Dermis blood vessel endothelial cell (primary cell): ENCODE measurements around the gene PAOX. TPM values are rescaled to one million over a fixed set of nuclear protein-coding genes. Genes with fewer than 3 reads are reported as not detected.

ENCODE experiments used
- DNase-seq: peaks from one replicate; pipeline ENCODE4 v3.0.0; 2010
- total RNA-seq: library from RNA; depleted of rRNA; stranded (reverse); fragments of >200 nt; gene quantifications from 2 replicates; pipeline ENCODE4 v1.2.3, GENCODE V29; 2014

Gene PAOX
- total RNA-seq, 1 donor from 2014 or later, result 17.7 TPM

- DNase-seq, result no peak
Observed at GRCh38 chr10:133440633-133441285, 61.7 kb downstream of the PAOX start.

Other genes with a start within 250 kb of the PAOX start
- 0.28 TPM in 1 of 2 replicates, not detected in the other for gene KNDC1, start 219.0 kb upstream of the PAOX start, total RNA-seq
- gene UTF1, start 149.0 kb upstream of the PAOX start, total RNA-seq, result not detected in 2 replicates
- not detected in 2 replicates for gene VENTX, start 141.4 kb upstream of the PAOX start, total RNA-seq
- gene ADAM8, start 102.4 kb upstream of the PAOX start, total RNA-seq, result 0.14 and 0.68 TPM in 2 replicates
- gene TUBGCP2, start 70.4 kb upstream of the PAOX start, total RNA-seq, result 33.5 and 47.7 TPM in 2 replicates
- 23.2 and 24.7 TPM in 2 replicates for gene ZNF511, start 70.3 kb upstream of the PAOX start, total RNA-seq
- not detected in 2 replicates for gene CALY, start 42.4 kb upstream of the PAOX start, total RNA-seq
- gene PRAP1, start 31.9 kb upstream of the PAOX start, total RNA-seq, result not detected in 2 replicates
- gene FUOM, start 21.2 kb upstream of the PAOX start, total RNA-seq, result 11.2 and 24.8 TPM in 2 replicates
- gene ECHS1, start 5.9 kb upstream of the PAOX start, total RNA-seq, result 91.0 and 95.4 TPM in 2 replicates
- 42.0 and 43.2 TPM in 2 replicates for gene MTG1, start 14.9 kb downstream of the PAOX start, total RNA-seq
- gene SPRN, start 45.4 kb downstream of the PAOX start, total RNA-seq, result under 0.01 TPM in 1 of 2 replicates, not detected in the other
- 0.28 and 1.4 TPM in 2 replicates for gene SCART1, start 74.7 kb downstream of the PAOX start, total RNA-seq
- 0.17 and 0.23 TPM in 2 replicates for gene CYP2E1, start 148.1 kb downstream of the PAOX start, total RNA-seq
- not detected in 2 replicates for gene SYCE1, start 186.3 kb downstream of the PAOX start, total RNA-seq
- not detected in 2 replicates for gene FRG2B, start 247.5 kb downstream of the PAOX start, total RNA-seq